ENCODE results near the gene CLPTM1L. TPM values are rescaled to one million over a fixed set of nuclear protein-coding genes. Genes with fewer than 3 reads are reported as not detected.

The CLPTM1L gene
- total and polyA plus RNA-seq, 2 donors from 2014 or later: 96.6 to 135 TPM

- H3K36me3 ChIP-seq (ENCODE audit: control insufficient read depth in 2 of 3, insufficient read depth in 3 of 3, low read length in 3 of 3): peaks cover 0 to 34% (median 20%) of the 10 kb centered on the region in 3 donors
- FAIRE-seq (no peak), DNase-seq (no peak)
- no peak overlapping the region for H3K27ac ChIP-seq (ENCODE audit: low read depth in 2 of 2, low read length in 2 of 2)
- no peaks in the 10 kb centered on the region for H3K27me3 ChIP-seq (ENCODE audit: control insufficient read depth, insufficient read depth, low read length)
- H3K9me3 ChIP-seq (ENCODE audit: control insufficient read depth in 2 of 3, insufficient read depth in 1 of 3, low read length in 3 of 3): no peaks in the 10 kb centered on the region
- H3K9ac ChIP-seq (ENCODE audit: low read length in 3 of 3): no peak overlapping the region
- intact Hi-C loops (cut with DNase I): no loop called here
- no peak overlapping the region for H3K4me3 ChIP-seq (ENCODE audit: low read length in 3 of 3)
- H3K4me1 ChIP-seq (ENCODE audit: control insufficient read depth in 2 of 3, insufficient read depth in 2 of 3, low read depth in 1 of 3, low read length in 3 of 3): peaks cover 0 to 5% (median 0%) of the 10 kb centered on the region in 3 donors
- TF ChIP-seq CTCF (IDR thresholded peaks at IDR 0.05; ENCODE audit: borderline replicate concordance, extremely low read depth, insufficient read depth): no peak
Observed at GRCh38 chr5:1316588-1317340, 28.1 kb downstream of the CLPTM1L start.

GRCh38 chr5:1315709-1316587, 29.0 kb downstream of the CLPTM1L start:
- no peaks in the 10 kb centered on the region for H3K9me3 ChIP-seq (ENCODE audit: control insufficient read depth in 2 of 3, insufficient read depth in 1 of 3, low read length in 3 of 3)
- H3K36me3 ChIP-seq (ENCODE audit: control insufficient read depth in 2 of 3, insufficient read depth in 3 of 3, low read length in 3 of 3): peaks cover 0 to 27% (median 16%) of the 10 kb centered on the region in 3 donors
- H3K27ac ChIP-seq (ENCODE audit: low read depth in 2 of 2, low read length in 2 of 2): no peak overlapping the region
- intact Hi-C loops (cut with DNase I): no loop called here
- H3K4me1 ChIP-seq (ENCODE audit: control insufficient read depth in 2 of 3, insufficient read depth in 2 of 3, low read depth in 1 of 3, low read length in 3 of 3): peaks cover 0 to 5% (median 0%) of the 10 kb centered on the region in 3 donors
- DNase-seq (peak; percentile 73 to 85 (median 81)), FAIRE-seq (no peak)
- no peak overlapping the region for H3K4me3 ChIP-seq (ENCODE audit: low read length in 3 of 3)
- H3K27me3 ChIP-seq (ENCODE audit: control insufficient read depth, insufficient read depth, low read length): no peaks in the 10 kb centered on the region
- no peak overlapping the region for H3K9ac ChIP-seq (ENCODE audit: low read length in 3 of 3)
- TF ChIP-seq CTCF (IDR thresholded peaks at IDR 0.05; ENCODE audit: borderline replicate concordance, extremely low read depth, insufficient read depth): no peak

- no peak overlapping the region for H3K4me3 ChIP-seq (ENCODE audit: low read length in 3 of 3)
- intact Hi-C loops (cut with DNase I): no loop called here
- H3K27me3 ChIP-seq (ENCODE audit: control insufficient read depth, insufficient read depth, low read length): no peaks in the 10 kb centered on the region
- FAIRE-seq (no peak), DNase-seq (peak in 1 of 5 donors; percentile 24)
- TF ChIP-seq CTCF (IDR thresholded peaks at IDR 0.05; ENCODE audit: borderline replicate concordance, extremely low read depth, insufficient read depth): no peak
- no peak overlapping the region for H3K9ac ChIP-seq (ENCODE audit: low read length in 3 of 3)
- no peaks in the 10 kb centered on the region for H3K9me3 ChIP-seq (ENCODE audit: control insufficient read depth in 2 of 3, insufficient read depth in 1 of 3, low read length in 3 of 3)
- peaks cover 0 to 19% (median 9%) of the 10 kb centered on the region in 3 donors for H3K36me3 ChIP-seq (ENCODE audit: control insufficient read depth in 2 of 3, insufficient read depth in 3 of 3, low read length in 3 of 3)
- H3K27ac ChIP-seq (ENCODE audit: low read depth in 2 of 2, low read length in 2 of 2): no peak overlapping the region
- peaks cover 0 to 5% (median 0%) of the 10 kb centered on the region in 3 donors for H3K4me1 ChIP-seq (ENCODE audit: control insufficient read depth in 2 of 3, insufficient read depth in 2 of 3, low read depth in 1 of 3, low read length in 3 of 3)
Observed at GRCh38 chr5:1315018-1315708, 29.7 kb downstream of the CLPTM1L start.

All from kidney (tissue), 14 donors.